Right lobe of liver (tissue), 6 donors: ENCODE data around the gene MAST2. TPM values are rescaled to one million over a fixed set of nuclear protein-coding genes. Genes with fewer than 3 reads are reported as not detected.

Experiments
- ATAC-seq, 4 donors: fragments of 200-7000 bp; cut with Tn5 transposase; one replicate each; pipeline ENCODE4 v1.9.1; 2020; ENCODE audit warnings: mild to moderate bottlenecking in 4 of 4, moderate library complexity in 4 of 4
- DNase-seq, 3 donors: peaks; one replicate each; pipeline ENCODE4 v3.0.0-alpha.2; 2020
- H3K27ac ChIP-seq, 3 donors: fragments of 200-600 bp; one replicate each; pipeline ENCODE4 v1.8.0; 2022
- H3K27me3 ChIP-seq, 2 donors: fragments of 200-600 bp; one replicate each; pipeline ENCODE4 v1.8.0; 2022
- H3K36me3 ChIP-seq, 4 donors: fragments of 200-600 bp; sonication (generic) in 1 of 4; one replicate each; pipeline versions ENCODE4 v1.5.1 to v1.8.0; 2017 to 2022; ENCODE audit warnings: control low read depth in 1 of 4
- H3K4me1 ChIP-seq, 4 donors: fragments of 200-600 bp; sonication (generic) in 1 of 4; one replicate each; pipeline versions ENCODE4 v1.5.1 to v1.8.0; 2017 to 2022; ENCODE audit warnings: control low read depth in 1 of 4
- H3K4me3 ChIP-seq, 3 donors: fragments of 200-600 bp; one replicate each; pipeline ENCODE4 v1.8.0; 2022
- H3K9me3 ChIP-seq, 4 donors: fragments of 200-600 bp; sonication (generic) in 1 of 4; one replicate each; pipeline versions ENCODE4 v1.5.1 to v1.8.0; 2017 to 2022; ENCODE audit warnings: control low read depth in 1 of 4
- POLR2A ChIP-seq: fragments of 450-650 bp; IDR thresholded peaks from one replicate; pipeline ENCODE4 v1.6.1; 2017; ENCODE audit warnings: antibody characterized with exemption, mild to moderate bottlenecking
- WGBS: methylation state at CpG from one replicate; pipeline ENCODE4 v1.1.6; 2018; ENCODE audit warnings: low coverage, low lambda C conversion rate; ENCODE audit not compliant: insufficient coverage; ENCODE audit errors: missing lambda C conversion rate; 5-methylcytosine and 5-hydroxymethylcytosine counted together
- intact Hi-C, 2 donors: fragments of 100-400 bp; cut with DNase I; formaldehyde crosslinking; loops; one replicate each; pipeline versions ENCODE4 v1.11.2 to v1.14.1; 2022
- total RNA-seq, 6 experiments: library from RNA; depleted of rRNA in 2 of 6; stranded (reverse); fragments of >200 nt in 2 of 6; fragmentation: NEBNext Ultra II Directional in 3 of 6; extraction: Animal tissue kit (Norgen Biotek cat#: 25700) in 3 of 6; gene quantifications; one replicate each; pipeline versions ENCODE4 v1.1.0 to v1.2.4, GENCODE V29; 2016 to 2023
- TF ChIP-seq, protein P1 (sequence below), 4 donors: fragments of 200-600 bp in 3 of 4; fragments of 450-650 bp in 1 of 4; IDR thresholded peaks; one replicate each; pipeline versions ENCODE4 v1.5.1 to v1.8.0; 2016 to 2022; ENCODE audit warnings: antibody characterized with exemption in 4 of 4, mild to moderate bottlenecking in 2 of 4
- donor health status: DM: no; HTN: yes; CAD: no.
- donor health status: DM: no; HTN: no; CAD: no.
- donor health status: DM: no; HTN: no; CAD: no.
- donor health status: DM: no; HTN: yes; CAD: no.
- donor health status: DM: no; HTN: yes; CAD: no.

The MAST2 gene
- total RNA-seq, 6 experiments from 2014 or later = 9.9 to 14.9 (median 12.3) TPM

DNA sequence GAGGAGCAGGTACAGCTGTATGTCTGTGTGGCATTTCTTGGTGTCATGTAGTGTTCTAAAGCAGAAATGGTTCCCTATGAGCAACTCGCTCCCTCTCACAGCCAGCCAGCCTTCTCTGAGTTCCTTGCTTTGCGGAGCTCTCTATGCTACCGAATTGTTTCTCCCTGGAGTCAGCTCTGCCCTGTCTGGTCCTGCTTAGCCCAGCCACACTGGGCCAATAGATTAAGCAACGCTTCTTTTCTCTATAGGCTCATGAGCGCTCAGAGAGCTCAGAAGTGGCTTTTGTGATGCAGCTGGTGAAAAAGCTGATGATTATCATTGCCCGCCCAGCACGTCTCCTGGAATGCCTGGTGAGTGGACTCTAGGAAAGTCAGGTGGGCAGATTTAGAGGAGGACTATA lies 215.9 kb downstream of the MAST2 start:
- Histone ChIP-seq H3K27ac (no peak overlapping the region), H3K4me1 (no peaks in the 10 kb centered on the region), H3K4me3 (no peak overlapping the region), H3K36me3 (peaks cover 0 to 18% (median 0%) of the 10 kb centered on the region in 4 donors), H3K9me3 (no peaks in the 10 kb centered on the region), H3K27me3 (no peaks in the 10 kb centered on the region)
- 94% methylated on average over 6 of the region's 7 CpGs for WGBS
- ATAC-seq (no peak), DNase-seq (no peak)
- intact Hi-C loops = no loop called here
- TF ChIP-seq, protein P1, sequence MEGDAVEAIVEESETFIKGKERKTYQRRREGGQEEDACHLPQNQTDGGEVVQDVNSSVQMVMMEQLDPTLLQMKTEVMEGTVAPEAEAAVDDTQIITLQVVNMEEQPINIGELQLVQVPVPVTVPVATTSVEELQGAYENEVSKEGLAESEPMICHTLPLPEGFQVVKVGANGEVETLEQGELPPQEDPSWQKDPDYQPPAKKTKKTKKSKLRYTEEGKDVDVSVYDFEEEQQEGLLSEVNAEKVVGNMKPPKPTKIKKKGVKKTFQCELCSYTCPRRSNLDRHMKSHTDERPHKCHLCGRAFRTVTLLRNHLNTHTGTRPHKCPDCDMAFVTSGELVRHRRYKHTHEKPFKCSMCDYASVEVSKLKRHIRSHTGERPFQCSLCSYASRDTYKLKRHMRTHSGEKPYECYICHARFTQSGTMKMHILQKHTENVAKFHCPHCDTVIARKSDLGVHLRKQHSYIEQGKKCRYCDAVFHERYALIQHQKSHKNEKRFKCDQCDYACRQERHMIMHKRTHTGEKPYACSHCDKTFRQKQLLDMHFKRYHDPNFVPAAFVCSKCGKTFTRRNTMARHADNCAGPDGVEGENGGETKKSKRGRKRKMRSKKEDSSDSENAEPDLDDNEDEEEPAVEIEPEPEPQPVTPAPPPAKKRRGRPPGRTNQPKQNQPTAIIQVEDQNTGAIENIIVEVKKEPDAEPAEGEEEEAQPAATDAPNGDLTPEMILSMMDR (IDR thresholded peaks at IDR 0.05) = no peak
- no peak for TF ChIP-seq POLR2A

DNA sequence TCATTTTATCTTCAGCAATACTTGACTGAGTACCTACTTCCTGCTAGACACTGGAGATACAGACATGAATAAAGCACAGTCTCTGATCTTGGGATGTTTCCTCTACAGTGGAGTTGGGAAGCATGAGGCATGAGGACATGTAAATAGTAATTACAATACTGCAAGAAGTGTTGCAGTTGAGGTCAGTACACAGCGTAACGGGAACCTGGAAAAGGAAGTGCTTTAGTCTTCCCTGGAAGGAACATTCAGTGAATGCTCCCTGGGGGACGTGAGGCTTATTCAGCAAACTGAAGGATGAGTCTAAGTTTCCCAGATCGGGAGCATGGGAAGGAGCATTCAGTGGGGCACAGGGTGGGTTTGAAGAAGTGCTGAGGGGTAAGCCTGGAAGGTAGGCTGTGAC lies 216.6 kb downstream of the MAST2 start:
- H3K27ac ChIP-seq = no peak overlapping the region
- H3K4me1 ChIP-seq = no peaks in the 10 kb centered on the region
- intact Hi-C loops = no loop called here
- H3K36me3 ChIP-seq = peaks cover 0 to 18% (median 0%) of the 10 kb centered on the region in 4 donors
- TF ChIP-seq, protein P1 (IDR thresholded peaks at IDR 0.05) = no peak
- TF ChIP-seq POLR2A = no peak
- no peaks in the 10 kb centered on the region for H3K9me3 ChIP-seq
- no peak overlapping the region for H3K4me3 ChIP-seq
- 68% methylated on average over 4 of the region's 4 CpGs for WGBS
- peak in 3 of 4 donors; percentile 7 to 19 (median 15) for ATAC-seq
- no peak for DNase-seq
- no peaks in the 10 kb centered on the region for H3K27me3 ChIP-seq

DNA sequence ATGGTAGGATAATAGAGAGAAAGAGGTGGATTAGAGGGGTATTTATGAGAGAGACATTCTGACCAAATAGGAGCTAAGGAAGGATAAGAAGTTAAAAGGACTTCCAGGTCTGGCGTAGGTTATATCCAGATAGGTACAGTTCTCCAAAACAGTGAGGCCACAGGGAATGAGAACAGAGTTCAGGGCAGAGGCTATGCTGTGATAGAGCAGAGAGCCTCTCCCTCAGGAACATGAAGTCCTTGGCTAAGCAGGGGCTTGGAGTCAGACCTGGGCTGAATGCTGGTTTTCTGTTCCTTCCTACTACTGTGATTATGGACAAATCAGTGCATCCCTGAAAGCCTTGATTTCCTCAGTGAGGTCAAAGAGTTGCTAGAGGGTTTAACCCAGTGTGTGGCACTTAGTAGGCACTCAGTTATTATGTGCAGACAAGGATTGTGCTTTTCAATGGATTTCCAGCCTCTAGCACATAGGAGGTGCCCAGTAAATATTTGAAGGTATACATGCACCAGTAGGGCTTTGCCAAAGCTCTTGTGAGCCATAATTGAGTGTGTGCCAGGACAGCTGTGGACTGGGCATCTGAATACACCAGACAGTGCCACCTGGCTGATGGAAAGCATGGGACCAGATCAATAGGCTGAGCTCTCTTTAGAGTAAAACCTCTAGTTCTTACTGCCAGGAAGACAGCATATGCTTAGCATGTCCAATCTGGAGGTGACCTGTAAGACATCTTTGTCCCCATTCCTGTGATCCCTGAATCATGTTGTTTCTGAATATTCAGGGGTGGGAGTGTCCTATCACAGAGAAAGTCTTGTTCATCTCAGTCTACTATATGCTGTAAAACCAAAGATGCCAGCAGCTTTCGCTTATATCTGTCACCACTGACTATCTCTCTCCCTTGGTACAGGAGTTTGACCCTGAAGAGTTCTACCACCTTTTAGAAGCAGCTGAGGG lies 217.9 kb downstream of the MAST2 start:
- WGBS = 92% methylated on average over 2 of the region's 2 CpGs
- no peaks in the 10 kb centered on the region for H3K4me1 ChIP-seq
- H3K9me3 ChIP-seq = no peaks in the 10 kb centered on the region
- peak in 1 of 3 donors; percentile 60 for DNase-seq
- ATAC-seq = peak; percentile 57 to 88 (median 79)
- no peak for TF ChIP-seq POLR2A
- TF ChIP-seq, protein P1 (IDR thresholded peaks at IDR 0.05) = peak; percentile 22 to 50 (median 34)
- H3K27me3 ChIP-seq = no peaks in the 10 kb centered on the region
- intact Hi-C loops = no loop called here
- H3K4me3 ChIP-seq = no peak overlapping the region
- H3K27ac ChIP-seq = no peak overlapping the region
- H3K36me3 ChIP-seq = peaks cover 0 to 18% (median 0%) of the 10 kb centered on the region in 4 donors

DNA sequence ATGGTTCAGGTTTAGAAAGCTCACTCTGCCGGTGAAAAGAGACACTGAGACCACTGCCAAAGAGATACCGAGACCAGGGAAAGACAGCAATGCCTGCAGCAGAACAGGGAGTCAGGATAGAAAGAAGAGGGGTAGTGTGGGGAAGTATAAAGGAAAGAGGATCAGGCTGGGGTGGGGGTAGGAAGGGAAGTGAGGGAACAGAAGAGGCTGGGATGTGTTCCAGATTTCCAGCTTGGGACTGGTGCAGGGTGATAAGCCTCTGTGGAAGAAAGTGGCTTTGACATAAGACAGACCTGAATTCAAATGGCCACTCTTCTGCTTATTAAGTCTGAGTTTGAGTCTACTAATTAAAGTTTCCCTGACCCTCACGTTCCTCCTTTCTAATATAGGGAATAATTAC lies 223.1 kb downstream of the MAST2 start:
- Histone ChIP-seq H3K4me1 (no peaks in the 10 kb centered on the region), H3K27me3 (no peaks in the 10 kb centered on the region), H3K27ac (no peak overlapping the region), H3K9me3 (no peaks in the 10 kb centered on the region), H3K4me3 (no peak overlapping the region), H3K36me3 (peaks cover 0 to 26% (median 0%) of the 10 kb centered on the region in 4 donors)
- DNase-seq (no peak), ATAC-seq (peak in 2 of 4 donors; percentile 6 to 14)
- TF ChIP-seq POLR2A = no peak
- TF ChIP-seq, protein P1 (IDR thresholded peaks at IDR 0.05) = no peak
- WGBS = 79% methylated on average over 3 of the region's 3 CpGs
- intact Hi-C loops = no loop called here
